ENCODE results near the gene OR52K2.
"Not testable (repeated sequence)": the region's sequence is repeated elsewhere in the genome, so short reads cannot be mapped to it uniquely, and the experiment has no call there.

OR52K2 gene

GRCh38 chr11:4481240-4481582, 32.1 kb downstream of the OR52K2 start:
- DNase-seq = no peak

- DNase-seq = no peak
These were observed 33.4 kb downstream of the OR52K2 start, which contains the start of gene OR52K1 for GRCh38 chr11:4482445-4482844. Gene OR52K1 (plus strand): TSS chr11:4482646. CDS start chr11:4488901, 6,255 bp downstream.

- DNase-seq = no peak
These were observed 35.2 kb downstream of the OR52K2 start for GRCh38 chr11:4484310-4484709.

- not testable (repeated sequence) for DNase-seq
These were observed 42.3 kb downstream of the OR52K2 start for GRCh38 chr11:4491405-4491804.

DNA sequence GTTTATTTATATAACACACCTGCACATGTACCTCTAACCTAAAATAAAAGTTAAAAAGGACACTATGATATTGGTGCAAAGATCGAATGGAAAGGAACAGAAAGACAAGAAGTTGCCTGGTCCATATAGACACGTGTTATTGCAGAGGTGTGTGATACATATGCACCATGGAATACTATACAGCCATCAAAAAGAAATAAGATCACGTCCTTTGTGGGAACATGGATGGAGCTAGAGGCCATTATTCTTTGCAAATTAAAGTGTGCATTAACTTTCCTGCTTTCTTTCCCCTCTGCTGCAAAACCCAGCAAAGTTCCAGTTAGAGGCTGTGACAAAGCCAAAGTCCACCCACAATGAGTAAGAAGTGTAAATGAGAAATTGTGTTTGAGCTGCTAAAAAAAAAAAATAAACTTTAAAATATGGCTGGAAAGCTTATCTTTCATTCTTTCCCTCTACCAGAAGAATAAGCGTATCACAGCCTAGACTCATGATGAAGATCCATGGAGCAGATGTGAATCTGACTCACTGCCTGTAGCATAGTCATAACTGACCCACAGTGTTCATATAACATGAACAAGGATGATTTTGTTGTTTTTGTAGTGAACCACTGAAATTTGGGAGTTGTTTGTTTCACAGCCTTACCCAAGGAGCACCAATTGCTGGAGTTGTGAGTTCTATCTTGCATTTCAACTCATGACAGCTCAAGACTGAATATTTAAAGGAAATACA, 42.9 kb downstream of the OR52K2 start:
- no peak for DNase-seq

DNA sequence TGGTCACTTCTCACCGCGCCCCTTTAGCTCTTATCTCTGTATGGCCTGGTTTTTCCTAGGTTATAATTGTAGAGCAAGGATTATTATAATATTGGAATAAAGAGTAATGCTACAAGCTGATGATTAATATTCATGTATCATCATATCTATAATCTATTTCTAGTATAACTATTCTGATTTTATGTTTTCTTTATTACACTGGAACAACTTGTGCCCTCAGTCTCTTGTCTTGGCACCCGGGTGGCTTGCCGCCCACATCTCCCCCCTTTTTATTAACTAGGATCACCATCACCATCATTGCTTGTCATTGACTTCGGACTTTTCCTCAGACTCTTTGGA, 44.4 kb downstream of the OR52K2 start:
- no peak for DNase-seq

DNA sequence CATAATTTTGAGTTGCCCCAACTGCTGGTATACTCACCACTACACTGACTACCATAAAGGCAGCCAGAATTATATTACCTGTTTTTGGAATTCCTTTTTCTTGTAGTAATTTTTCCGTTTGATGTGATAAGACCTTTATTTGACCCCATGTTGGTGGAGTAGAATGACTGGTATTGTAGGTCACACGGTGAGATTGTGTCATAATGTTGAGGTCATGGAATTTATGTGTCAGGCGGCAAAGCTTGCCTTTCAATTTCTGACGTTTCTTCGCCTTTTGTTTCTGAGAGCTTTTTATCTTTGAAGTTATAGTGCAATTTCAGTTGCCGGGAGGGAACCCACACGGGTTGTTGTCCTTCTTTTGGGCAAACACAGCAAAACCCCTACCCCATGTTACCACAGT, 46.4 kb downstream of the OR52K2 start:
- no peak for DNase-seq

GRCh38 chr11:4495986-4496385, 46.9 kb downstream of the OR52K2 start:
- DNase-seq = no peak

DNA sequence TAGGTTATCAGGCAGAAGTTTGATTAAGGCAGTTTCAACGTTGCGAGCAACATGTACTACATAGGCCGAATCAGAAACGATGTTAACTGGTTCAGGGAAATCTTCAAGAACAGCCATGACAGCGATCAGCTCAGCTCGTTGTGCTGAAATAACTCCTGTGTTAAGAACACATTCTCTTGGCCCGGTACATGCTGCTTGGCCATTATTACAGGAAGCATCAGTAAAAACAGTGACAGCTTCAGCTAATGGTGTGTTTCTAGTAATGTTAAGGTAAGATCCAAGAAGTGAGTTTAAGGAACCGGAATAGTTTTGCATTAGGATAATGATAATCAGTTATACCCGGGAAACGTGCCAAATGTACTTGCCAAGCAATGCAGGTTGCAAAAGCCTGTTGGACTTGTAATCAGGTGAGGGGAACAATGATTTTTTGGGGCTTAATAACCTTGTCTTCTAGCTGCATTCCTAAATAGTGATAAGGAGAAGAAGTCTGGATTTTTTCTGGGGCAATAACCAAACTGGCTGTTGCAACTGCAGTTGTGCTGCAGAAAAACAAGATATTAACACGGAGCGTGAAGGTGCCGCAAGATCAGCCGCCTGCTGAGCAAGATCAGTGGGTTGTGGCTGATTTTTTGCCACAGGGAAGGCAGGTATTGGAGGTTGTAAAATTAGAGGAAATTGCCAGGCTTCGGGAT, 47.6 kb downstream of the OR52K2 start:
- DNase-seq = no peak
